GM19395 (cell line): ENCODE measurements around the gene NASP.
"Not testable (repeated sequence)": the region's sequence is repeated elsewhere in the genome, so short reads cannot be mapped to it uniquely, and the experiment has no call there.

Experiments used
- ATAC-seq: cut with Tn5 transposase; IDR thresholded peaks from one replicate; pipeline ENCODE4 v1.9.1; 2021; ENCODE audit warnings: mild to moderate bottlenecking, moderate library complexity; ENCODE audit not compliant: unreplicated experiment

Gene NASP

DNA sequence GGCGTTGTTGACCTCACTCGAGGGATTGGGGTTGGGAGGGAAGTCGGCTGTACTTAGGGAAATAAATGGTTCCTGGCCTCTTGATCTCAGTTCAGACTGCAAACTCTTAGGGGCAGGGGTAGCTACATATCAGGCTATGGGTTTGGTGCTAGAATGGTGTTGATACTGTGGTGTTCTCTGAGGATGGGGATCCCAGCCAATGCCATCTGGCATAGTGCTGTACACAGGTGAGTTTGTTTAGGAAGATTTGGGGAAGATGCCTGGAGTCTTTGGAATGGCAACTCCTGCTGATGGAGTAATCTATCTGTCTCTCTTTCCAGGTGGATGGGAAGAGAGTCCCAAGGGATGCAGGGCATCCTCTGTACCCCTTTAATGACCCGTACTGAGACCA lies 14.3 kb upstream of the NASP start:
- no peak for ATAC-seq

DNA sequence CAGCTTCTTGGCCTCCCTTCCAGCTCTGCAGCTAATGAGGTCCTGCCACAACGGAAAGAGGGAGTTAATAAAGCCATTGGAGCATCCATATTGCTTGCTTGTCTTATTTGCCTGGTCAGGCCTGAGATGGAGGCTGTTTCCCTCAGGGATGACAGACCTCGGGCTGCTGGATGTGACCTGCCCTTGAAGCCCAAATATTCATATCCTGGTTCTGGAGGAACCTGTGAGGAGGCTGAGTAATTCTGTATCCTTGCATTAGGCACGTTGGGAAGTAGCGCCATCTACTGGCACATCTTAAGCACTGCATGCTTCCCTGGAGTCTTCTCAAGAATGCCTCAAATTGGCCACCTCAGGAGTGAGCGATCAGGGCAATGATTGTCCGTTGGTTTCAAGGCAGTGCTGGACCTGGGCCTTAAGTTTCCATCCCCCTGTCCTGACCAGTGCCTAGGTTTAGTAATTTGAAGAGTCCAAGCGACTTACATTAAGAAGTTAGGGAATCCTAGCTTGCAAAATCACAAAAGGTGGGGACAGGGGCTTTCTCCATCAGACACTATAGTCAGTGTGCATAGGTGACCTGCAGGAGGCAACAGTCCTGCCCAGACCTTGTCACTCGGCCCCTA lies 13.8 kb upstream of the NASP start:
- no peak for ATAC-seq

GRCh38 chr1:45570631-45571030 lies 13.2 kb upstream of the NASP start:
- ATAC-seq = no peak

- no peak for ATAC-seq
These were observed 10.5 kb upstream of the NASP start for GRCh38 chr1:45573231-45573804.

DNA sequence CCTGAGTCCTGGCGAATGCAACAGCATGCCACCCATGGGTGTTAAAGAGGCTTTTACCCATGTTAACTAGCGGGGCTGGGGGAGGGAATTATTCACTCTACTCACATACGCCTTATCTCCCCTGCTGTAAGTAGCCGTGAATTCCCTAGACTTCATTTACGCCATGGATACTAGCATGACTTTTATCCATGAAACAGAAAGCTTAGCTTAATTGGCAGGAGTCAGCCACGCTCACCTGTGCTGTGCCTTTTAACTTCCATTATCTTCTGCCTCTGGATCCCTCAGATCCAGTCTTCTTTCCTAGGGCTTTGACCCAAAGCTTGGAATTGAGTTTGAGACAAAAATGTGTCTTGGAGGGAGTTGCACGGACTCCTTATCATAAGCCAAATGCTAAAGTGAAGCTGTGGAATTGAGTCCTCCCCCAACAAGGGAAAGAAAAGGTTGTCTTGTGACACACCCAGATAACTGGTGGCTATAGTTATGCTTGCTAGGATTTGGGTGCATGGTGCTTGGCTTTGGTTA lies 9.7 kb upstream of the NASP start:
- no peak for ATAC-seq

DNA sequence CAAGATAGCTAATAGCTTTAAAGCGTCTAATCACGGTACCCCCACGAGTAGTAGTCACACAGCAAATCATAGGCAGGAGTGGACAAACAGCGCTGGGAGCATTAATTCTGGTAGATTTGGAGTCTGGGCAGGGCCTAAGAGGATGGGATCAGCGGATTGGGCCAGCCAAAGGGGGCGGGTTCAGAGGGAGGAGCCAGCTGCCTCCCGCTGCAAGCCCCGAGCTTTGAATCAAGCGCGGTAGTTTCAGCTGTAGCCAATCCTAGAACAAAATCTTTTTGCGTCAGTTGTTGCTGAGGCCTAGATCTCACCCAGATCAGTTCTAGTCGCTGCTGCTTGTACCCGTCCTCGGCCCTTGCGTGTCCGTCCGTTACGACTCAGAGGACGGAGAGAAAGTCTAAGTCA lies 576 bp upstream of the NASP start:
- peak; percentile 81 for ATAC-seq

DNA sequence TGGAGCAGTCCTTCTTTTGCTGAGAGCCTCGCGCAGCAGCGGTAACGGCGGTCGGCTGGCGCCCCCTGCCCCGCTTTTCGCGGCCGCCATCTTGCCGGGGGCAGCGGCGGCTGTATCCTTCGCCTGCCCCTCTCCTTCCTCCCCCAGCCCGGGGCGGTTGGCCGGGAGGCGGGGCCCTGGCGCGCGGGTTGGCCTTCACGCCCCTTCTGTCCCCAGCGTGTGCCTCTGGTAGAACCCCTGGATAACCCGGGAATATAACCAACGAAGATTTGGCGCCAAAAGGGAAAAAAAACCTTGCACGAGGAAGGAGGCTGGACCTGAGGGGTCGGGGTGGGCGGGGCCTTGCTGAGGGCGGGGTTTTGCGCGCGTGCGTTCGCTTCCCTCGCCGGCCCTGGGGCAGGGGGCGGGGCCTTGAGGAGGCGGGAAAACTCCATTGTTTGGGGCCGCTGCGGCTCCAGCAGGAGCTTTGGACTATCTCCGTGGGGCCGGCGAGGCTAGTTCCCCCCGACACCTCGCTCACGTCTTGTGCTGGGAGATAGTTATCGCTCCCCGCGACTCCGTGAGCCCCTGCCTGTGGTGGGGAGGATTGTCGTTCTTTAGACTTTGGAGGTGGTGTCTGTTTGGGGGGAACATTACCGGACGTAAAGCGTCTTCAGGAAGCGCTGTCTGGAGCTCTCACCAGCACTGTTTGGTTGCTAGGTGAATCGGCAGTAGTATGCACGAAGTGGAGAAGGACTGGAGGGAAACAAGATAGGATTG lies 689 bp downstream of the NASP start:
- peak; percentile 32 for ATAC-seq

- no peak for ATAC-seq
These were observed 1.2 kb downstream of the NASP start for GRCh38 chr1:45585110-45585426.

- ATAC-seq = no peak
These were observed 1.7 kb downstream of the NASP start for GRCh38 chr1:45585496-45586075.

GRCh38 chr1:45586769-45587168 lies 2.9 kb downstream of the NASP start:
- ATAC-seq = no peak

DNA sequence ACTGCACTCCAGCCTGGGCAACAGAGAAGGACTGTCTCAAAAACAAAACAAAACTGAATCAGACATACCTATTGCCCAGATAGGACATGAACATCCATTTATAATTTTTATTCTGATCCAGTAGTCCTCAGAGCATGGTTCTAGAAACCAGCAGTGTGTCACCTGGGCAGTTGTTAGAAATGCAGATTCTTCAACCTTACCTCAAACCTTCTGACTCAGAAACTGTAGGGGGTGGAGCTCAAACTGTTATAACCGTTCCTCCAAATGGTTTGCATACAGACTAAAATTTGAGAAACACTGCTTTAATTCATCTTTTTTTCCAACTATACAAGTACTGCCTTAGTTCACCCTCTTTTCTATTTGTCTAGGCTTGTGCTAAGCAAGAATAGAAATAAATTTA lies 6.0 kb downstream of the NASP start:
- no peak for ATAC-seq

DNA sequence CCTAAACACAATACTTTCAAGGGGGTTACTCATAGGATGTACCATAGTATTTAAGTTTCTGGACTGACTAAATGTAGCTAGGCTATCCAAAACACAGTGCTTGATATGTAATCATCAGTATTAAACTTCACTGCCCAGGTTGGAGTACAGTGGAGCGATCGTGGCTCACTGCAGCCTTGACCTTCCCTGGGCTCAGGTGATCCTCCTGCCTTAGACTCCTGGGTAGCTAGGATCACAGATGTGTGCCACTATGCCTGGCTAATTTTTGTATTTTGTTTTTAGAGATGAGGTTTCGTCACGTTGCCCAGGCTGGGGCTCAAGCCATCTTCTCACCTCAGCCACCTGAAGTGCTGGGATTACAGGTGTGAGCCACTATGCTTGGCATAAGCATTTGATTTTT lies 10.6 kb downstream of the NASP start:
- no peak for ATAC-seq

DNA sequence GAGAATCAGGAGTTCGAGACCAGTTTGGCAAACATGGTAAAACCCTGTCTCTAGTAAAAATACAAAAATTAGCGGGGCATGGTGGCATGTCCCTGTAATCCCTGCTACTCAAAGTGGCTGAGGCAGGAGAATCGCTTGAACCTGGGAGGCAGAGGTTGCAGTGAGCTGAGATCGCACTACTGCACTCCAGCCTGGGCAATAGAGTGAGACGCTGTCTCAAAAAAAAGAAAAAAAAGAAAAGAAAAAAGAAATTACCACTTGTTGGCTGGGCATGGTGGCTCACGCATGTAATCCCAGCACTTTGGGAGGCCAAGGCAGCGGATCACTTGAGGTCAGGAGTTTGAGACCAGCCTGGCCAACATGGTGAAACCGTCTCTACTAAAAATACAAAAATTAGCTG lies 12.9 kb downstream of the NASP start:
- not testable (repeated sequence) for ATAC-seq

DNA sequence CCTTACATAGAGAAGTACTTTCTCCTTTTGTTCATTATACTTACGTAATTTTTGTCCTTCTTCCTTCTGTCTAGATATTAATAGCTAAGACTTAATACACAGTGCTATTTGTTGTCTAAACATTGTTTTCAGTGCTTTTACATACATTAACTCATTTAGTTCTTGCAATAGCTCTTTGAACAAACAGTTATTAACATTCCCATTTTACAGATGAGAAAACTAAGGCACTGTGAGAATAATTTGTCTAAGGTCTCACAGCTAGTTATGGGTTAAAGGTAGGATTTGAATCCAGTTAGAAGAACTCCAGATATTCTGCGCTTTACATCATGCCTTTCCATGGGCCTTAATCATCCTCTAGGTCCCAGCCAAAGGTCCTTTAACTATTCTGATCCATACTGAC lies 20.4 kb downstream of the NASP start:
- no peak for ATAC-seq

GRCh38 chr1:45607404-45608074 lies 23.7 kb downstream of the NASP start:
- ATAC-seq = no peak

- no peak for ATAC-seq
These were observed 24.6 kb downstream of the NASP start for GRCh38 chr1:45608175-45609156.

DNA sequence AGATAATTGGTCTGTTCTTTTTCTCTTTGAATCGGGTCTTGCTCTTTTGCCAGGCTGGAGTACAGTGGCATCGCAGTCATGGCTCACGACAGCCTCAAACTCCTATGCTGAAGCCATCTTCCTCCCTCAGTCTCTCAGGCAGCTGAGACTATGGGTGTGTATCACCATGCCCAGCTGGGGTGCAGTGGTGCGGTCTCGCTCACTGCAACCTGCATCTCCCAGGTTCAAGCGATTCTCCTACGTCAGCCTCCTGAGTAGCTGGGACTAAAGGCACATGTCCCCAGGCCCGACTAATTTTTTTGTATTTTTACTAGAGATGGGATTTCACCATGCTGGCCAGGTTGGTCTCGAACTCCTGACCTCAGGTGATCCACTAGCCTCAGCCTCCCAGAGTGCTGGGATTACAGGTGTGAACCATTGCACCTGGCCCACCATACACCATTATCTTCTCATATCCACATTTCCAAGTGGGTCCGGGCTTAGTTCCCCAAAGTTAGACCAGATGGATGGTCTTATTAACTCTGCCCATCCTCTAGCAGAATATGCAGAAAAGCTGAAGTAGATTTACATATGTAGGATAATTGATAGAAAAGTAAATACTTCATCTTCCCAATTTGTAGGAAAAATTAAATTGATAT lies 26.9 kb downstream of the NASP start:
- no peak for ATAC-seq

DNA sequence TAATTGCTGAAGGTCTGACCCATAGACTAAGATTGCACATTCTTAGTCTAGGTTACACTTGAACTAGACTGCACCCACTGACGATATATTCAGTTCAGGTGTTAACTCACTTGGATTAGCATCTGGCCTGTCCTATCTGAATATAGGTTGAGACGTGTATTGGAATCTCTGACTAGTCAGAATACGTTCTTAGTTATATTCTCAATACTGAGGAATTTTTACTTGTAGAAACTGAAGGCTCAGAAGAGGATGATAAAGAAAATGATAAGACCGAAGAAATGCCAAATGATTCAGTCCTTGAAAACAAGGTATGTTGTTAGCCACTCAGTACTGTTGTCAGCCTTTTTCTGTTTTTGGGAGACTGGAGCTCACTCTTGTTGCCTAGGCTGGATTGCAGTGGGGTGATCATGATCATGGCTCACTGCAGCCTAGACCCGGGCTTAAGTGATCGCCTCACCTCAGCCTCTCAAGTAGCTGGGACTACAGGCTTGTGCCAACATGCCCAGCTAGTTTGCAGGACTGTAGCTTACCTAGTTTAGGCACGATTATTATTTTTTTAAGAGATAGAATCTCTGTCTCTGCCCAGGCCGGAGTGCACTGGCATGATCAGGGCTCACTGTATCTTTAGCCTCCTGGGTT lies 29.2 kb downstream of the NASP start:
- ATAC-seq = no peak

DNA sequence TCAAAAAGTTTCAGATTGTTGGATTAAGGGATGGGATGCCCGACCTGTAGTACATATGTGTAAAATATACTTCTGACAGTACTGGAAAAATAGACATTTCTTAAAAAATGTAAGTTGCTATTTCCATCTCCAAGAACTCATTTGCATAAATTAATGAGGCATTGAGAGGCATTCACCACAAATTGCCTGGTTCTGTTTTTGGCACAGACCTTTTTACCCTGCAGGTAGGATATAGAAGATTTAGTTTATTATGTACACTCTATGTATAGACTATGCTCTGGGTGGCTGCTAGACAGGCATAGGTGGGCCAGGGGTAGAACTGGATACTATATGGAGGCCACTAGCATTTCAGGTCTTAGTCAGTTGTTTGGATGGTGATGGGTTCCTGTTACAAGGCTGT lies 32.0 kb downstream of the NASP start:
- ATAC-seq = no peak
